Psoas muscle (tissue), 8 donors: ENCODE results near the gene IL10RB. TPM values are rescaled to one million over a fixed set of nuclear protein-coding genes. Genes with fewer than 3 reads are reported as not detected.

Source experiments
- ATAC-seq, 4 donors: fragments of 200-7000 bp; cut with Tn5 transposase; one replicate each; pipeline ENCODE4 v1.9.1; 2020; ENCODE audit warnings: moderate library complexity in 3 of 4, mild to moderate bottlenecking in 2 of 4
- DNase-seq, 2 donors: peaks; one replicate each; pipeline ENCODE4 v3.0.0-alpha.2; 2020
- H3K27ac ChIP-seq: fragments of 200-600 bp; one replicate; pipeline ENCODE4 v1.8.0; 2022
- H3K27me3 ChIP-seq, 3 donors: fragments of 200-600 bp in 1 of 3; one replicate each; pipeline versions ENCODE4 v1.6.1 to v1.8.0; 2013 to 2022; ENCODE audit warnings: low read length in 2 of 3, mild to moderate bottlenecking in 2 of 3, moderate library complexity in 1 of 3; ENCODE audit not compliant: insufficient read depth in 3 of 3
- H3K36me3 ChIP-seq, 2 donors: fragments of 200-600 bp in 1 of 2; one replicate each; pipeline versions ENCODE4 v1.6.1 to v1.8.0; 2013 to 2022; ENCODE audit warnings: low read depth in 1 of 2, mild to moderate bottlenecking in 1 of 2, moderate library complexity in 1 of 2; ENCODE audit not compliant: insufficient read depth in 1 of 2
- H3K4me1 ChIP-seq: fragments of 200-600 bp; one replicate; pipeline ENCODE4 v1.8.0; 2022
- H3K4me3 ChIP-seq: fragments of 200-600 bp; one replicate; pipeline ENCODE4 v1.8.0; 2022; ENCODE audit warnings: mild to moderate bottlenecking
- H3K9me3 ChIP-seq: fragments of 200-600 bp; one replicate; pipeline ENCODE4 v1.8.0; 2022
- WGBS, 3 donors: extraction: QIAGEN DNeasy Blood & Tissue Kit; methylation state at CpG; one replicate each; pipeline versions ENCODE4 v1.1.6 to v1.1.7; 2013; 5-methylcytosine and 5-hydroxymethylcytosine counted together
- intact Hi-C, 2 donors: fragments of 100-400 bp; cut with DNase I; formaldehyde crosslinking; loops; one replicate each; pipeline versions ENCODE4 v1.11.0 to v1.14.2; 2022
- polyA plus RNA-seq, 3 donors: library from polyadenylated mRNA; stranded (reverse); fragments of 200-250 nt; gene quantifications; one replicate each; pipeline ENCODE4 v1.2.3, GENCODE V29; 2013
- total RNA-seq, 4 donors: library from RNA; stranded (reverse); fragmentation: NEBNext Ultra II Directional in 2 of 4; extraction: Animal tissue kit (Norgen Biotek cat#: 25700) in 2 of 4; gene quantifications; one replicate each; pipeline versions ENCODE4 v1.2.1 to v1.2.4, GENCODE V29; 2021 to 2023
- TF ChIP-seq, protein P1 (sequence below): fragments of 200-600 bp; IDR thresholded peaks from one replicate; pipeline ENCODE4 v1.8.0; 2022; ENCODE audit warnings: antibody characterized with exemption
- donor health status: healthy with polysubstance abuse.
- donor health status: DM: no; HTN: no; CAD: no; lungs with moderate emphysema.
- donor health status: Bipolar disorder and iron deficiency.
- donor health status: healthy.
- donor health status: DM: yes; HTN: yes; CAD: no.
- donor health status: DM: no; HTN: no; CAD: no.
- donor health status: DM: no; HTN: no; CAD: no.
- donor health status: DM: yes; HTN: yes; CAD: no.

Gene IL10RB
- total and polyA plus RNA-seq, 7 donors: 4.4 to 9.3 (median 7.2) TPM

DNA sequence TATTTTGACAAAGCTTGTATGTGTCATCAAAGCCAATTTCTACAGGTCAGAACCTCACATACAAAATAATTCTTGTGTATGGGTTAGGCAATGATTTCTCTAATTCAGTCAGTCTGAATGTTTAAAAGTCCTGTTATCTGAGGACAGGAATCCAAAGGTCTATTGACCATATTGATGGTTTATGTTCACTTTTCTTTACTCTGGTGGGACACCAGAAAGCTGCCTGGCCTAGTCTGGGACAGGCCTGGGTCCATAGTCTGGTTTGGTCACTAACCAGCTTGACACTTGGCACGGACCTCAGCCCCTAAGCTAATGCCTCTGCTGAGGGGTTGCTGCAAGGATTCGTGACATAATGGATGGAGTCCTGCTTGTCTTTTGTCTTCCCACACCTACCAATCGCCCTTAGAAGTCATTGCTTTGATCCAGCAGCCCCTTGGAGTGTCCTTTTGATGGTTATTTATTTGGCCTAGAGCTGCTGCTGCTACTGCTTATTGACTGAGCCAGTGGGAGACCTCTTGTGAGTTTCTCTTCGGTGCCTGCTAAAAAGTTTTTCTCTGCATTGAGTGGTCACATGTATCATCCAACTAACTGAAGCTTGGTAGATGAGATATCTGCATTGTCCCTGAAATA, 20.8 kb upstream of the IL10RB start:
- peaks cover 8% of the 10 kb centered on the region for H3K4me1 ChIP-seq
- TF ChIP-seq, protein P1, sequence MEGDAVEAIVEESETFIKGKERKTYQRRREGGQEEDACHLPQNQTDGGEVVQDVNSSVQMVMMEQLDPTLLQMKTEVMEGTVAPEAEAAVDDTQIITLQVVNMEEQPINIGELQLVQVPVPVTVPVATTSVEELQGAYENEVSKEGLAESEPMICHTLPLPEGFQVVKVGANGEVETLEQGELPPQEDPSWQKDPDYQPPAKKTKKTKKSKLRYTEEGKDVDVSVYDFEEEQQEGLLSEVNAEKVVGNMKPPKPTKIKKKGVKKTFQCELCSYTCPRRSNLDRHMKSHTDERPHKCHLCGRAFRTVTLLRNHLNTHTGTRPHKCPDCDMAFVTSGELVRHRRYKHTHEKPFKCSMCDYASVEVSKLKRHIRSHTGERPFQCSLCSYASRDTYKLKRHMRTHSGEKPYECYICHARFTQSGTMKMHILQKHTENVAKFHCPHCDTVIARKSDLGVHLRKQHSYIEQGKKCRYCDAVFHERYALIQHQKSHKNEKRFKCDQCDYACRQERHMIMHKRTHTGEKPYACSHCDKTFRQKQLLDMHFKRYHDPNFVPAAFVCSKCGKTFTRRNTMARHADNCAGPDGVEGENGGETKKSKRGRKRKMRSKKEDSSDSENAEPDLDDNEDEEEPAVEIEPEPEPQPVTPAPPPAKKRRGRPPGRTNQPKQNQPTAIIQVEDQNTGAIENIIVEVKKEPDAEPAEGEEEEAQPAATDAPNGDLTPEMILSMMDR: no peak
- H3K4me3 ChIP-seq: no peak overlapping the region
- intact Hi-C loops: no loop called here
- DNase-seq (no peak), ATAC-seq (no peak)
- 77 to 85% (median 84%) methylated on average over 4 of the region's 4 CpGs for WGBS, 3 donors
- no peaks in the 10 kb centered on the region for H3K27me3 ChIP-seq
- peak overlapping the region; percentile 2 for H3K27ac ChIP-seq
- H3K36me3 ChIP-seq: peaks cover 0 to 57% of the 10 kb centered on the region in 2 donors
- no peaks in the 10 kb centered on the region for H3K9me3 ChIP-seq

DNA sequence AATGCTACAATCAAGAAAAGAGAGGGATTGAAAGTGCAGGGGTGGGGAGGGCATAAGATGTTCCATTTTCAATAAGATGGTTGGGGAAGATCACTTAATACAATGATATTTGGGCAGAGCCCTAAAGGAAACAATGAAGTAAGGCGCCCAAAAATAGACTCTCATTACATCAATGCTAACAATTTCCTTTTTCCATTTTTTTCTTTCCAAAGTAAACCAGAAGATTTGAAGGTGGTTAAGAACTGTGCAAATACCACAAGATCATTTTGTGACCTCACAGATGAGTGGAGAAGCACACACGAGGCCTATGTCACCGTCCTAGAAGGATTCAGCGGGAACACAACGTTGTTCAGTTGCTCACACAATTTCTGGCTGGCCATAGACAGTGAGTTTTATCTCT, 19.7 kb upstream of the IL10RB start:
- DNase-seq (no peak), ATAC-seq (no peak)
- H3K36me3 ChIP-seq: peaks cover 0 to 68% of the 10 kb centered on the region in 2 donors
- H3K9me3 ChIP-seq: no peaks in the 10 kb centered on the region
- TF ChIP-seq, protein P1: no peak
- no peaks in the 10 kb centered on the region for H3K27me3 ChIP-seq
- H3K27ac ChIP-seq: no peak overlapping the region
- peaks cover 8% of the 10 kb centered on the region for H3K4me1 ChIP-seq
- H3K4me3 ChIP-seq: no peak overlapping the region
- intact Hi-C loops: no loop called here
- 80 to 86% (median 85%) methylated on average over 5 of the region's 5 CpGs for WGBS, 3 donors

DNA sequence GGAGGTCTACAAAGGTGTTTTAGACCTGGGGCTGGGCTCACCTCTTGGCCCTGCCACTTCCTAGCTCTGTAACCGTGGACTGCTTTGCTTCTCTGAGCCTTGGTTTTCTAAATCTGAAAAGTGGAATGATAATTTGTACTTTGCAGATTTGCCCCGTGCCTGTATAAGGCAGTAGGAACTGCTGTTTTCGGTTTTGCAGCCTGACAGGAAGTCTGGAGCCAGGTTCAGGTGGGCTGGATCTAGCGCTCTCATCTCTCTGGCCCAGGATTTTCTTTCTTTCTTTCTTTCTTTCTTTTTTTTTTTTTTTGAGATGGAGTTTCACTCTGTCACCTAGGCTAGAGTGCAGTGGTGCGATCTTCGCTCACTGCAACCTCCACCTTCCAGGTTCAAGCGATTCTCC, 19.2 kb upstream of the IL10RB start:
- Histone ChIP-seq H3K9me3 (no peaks in the 10 kb centered on the region), H3K4me3 (no peak overlapping the region), H3K36me3 (peaks cover 0 to 71% of the 10 kb centered on the region in 2 donors), H3K4me1 (peaks cover 8% of the 10 kb centered on the region), H3K27ac (no peak overlapping the region), H3K27me3 (no peaks in the 10 kb centered on the region)
- TF ChIP-seq, protein P1: no peak
- DNase-seq: no peak
- ATAC-seq: no peak
- 91 to 93% (median 92%) methylated on average over 7 of the region's 7 CpGs for WGBS, 3 donors
- intact Hi-C loops: no loop called here

DNA sequence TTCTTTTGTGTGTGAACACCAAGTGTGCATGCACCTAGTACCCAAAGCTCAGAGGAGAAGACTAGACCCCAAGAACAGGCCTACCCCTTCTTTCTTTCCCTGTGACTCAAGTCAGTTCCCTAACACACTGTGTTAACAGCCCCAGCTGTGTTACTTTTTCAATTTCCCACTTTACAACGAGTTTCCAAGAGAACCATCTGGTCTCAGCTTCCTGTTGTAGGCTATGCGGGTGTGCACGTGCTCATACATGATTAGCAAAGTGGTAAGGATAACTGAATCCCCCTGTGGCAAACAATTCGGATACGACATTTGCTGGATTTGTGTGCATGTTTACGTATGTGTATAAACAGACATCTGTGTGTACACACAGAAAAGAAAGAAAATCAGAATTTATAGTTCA, 18.6 kb upstream of the IL10RB start:
- WGBS, 3 donors: 53 to 73% (median 55%) methylated on average over 6 of the region's 6 CpGs
- intact Hi-C loops: no loop called here
- peaks cover 0 to 77% of the 10 kb centered on the region in 2 donors for H3K36me3 ChIP-seq
- H3K4me1 ChIP-seq: peaks cover 11% of the 10 kb centered on the region
- no peak for ATAC-seq
- H3K27ac ChIP-seq: no peak overlapping the region
- TF ChIP-seq, protein P1: no peak
- H3K9me3 ChIP-seq: no peaks in the 10 kb centered on the region
- H3K4me3 ChIP-seq: no peak overlapping the region
- no peaks in the 10 kb centered on the region for H3K27me3 ChIP-seq
- no peak for DNase-seq
